Caco-2 (cell line): Measurements from ENCODE around the gene SIK3. TPM values are rescaled to one million over a fixed set of nuclear protein-coding genes. Genes with fewer than 3 reads are reported as not detected.

Experiments used
- BruUV-seq: library from RNA; stranded (reverse); fragments of 400-500 nt; replicated peaks from 2 replicates; lab custom pipeline; 2021; lab: Mats Ljungman, UMichigan
- CTCF ChIA-PET: fragments of 300-600 bp; sonication (Branson Sonifier 250); formaldehyde crosslinking; loops from one replicate; lab custom pipeline; 2022; ENCODE audit warnings: antibody characterized with exemption; lab: Charles Lee
- POLR2A ChIA-PET: fragments of 300-600 bp; sonication (Branson Sonifier 250); formaldehyde crosslinking; loops from one replicate; lab custom pipeline; 2022; ENCODE audit warnings: antibody characterized with exemption; lab: Charles Lee
- DNase-seq, 2 experiments: peaks; one replicate each; pipeline versions ENCODE4 v3.0.0 to v3.0.0-alpha.2; 2020 to 2022
- H3K27me3 ChIP-seq: replicated peaks from 2 replicates; pipeline ENCODE4 v1.6.0; 2011; ENCODE audit warnings: low read length; ENCODE audit not compliant: control insufficient read depth, insufficient read depth
- H3K36me3 ChIP-seq: 2 replicates; pipeline ENCODE4 v1.5.1; 2011; ENCODE audit warnings: low read length; ENCODE audit not compliant: control insufficient read depth, insufficient read depth
- H3K4me1 ChIP-seq: fragments of 250-450 bp; sonication (Bioruptor Pico); 2 replicates; pipeline ENCODE4 v1.5.1; 2020; ENCODE audit warnings: mild to moderate bottlenecking
- H3K4me3 ChIP-seq: 2 replicates; pipeline ENCODE4 v1.5.1; 2011; ENCODE audit warnings: low read depth, mild to moderate bottlenecking, control low read depth, low read length
- H3K9me3 ChIP-seq: fragments of 250-450 bp; sonication (Bioruptor Pico); 2 replicates; pipeline ENCODE4 v1.5.1; 2020; ENCODE audit warnings: mild to moderate bottlenecking, moderate library complexity
- H3K27ac Mint-ChIP-seq: one replicate; pipeline ENCODE4 v1.8.0; 2022; ENCODE audit warnings: mixed read lengths; ENCODE audit not compliant: unreplicated experiment
- H3K27me3 Mint-ChIP-seq: one replicate; pipeline ENCODE4 v1.8.0; 2022; ENCODE audit warnings: mixed read lengths; ENCODE audit not compliant: insufficient read depth, unreplicated experiment
- H3K36me3 Mint-ChIP-seq: one replicate; pipeline ENCODE4 v1.8.0; 2022; ENCODE audit warnings: mild to moderate bottlenecking, mixed read lengths; ENCODE audit not compliant: insufficient read depth, unreplicated experiment
- H3K4me1 Mint-ChIP-seq: one replicate; pipeline ENCODE4 v1.8.0; 2022; ENCODE audit warnings: low read depth, mixed read lengths; ENCODE audit not compliant: unreplicated experiment
- H3K4me3 Mint-ChIP-seq: one replicate; pipeline ENCODE4 v1.8.0; 2022; ENCODE audit warnings: mild to moderate bottlenecking, moderate library complexity, mixed read lengths; ENCODE audit not compliant: unreplicated experiment
- H3K9me3 Mint-ChIP-seq: one replicate; pipeline ENCODE4 v1.8.0; 2022; ENCODE audit warnings: mixed read lengths; ENCODE audit not compliant: unreplicated experiment
- intact Hi-C: fragments of 100-400 bp; cut with micrococcal nuclease; formaldehyde crosslinking; loops from one replicate; pipeline ENCODE4 v1.10.0; 2022; ENCODE audit not compliant: unreplicated experiment
- total RNA-seq: library from RNA; stranded (reverse); gene quantifications from 2 replicates; pipeline ENCODE4 v1.2.3, GENCODE V29; 2022
- TF ChIP-seq, protein P1 (sequence below), 2 experiments: fragments of 200-600 bp in 1 of 2; IDR thresholded peaks; 1 replicate in 1 of 2; 2 replicates in 1 of 2; pipeline versions ENCODE4 v1.5.1 to v1.8.0; 2011 to 2022; ENCODE audit warnings: antibody characterized with exemption in 1 of 2, control low read depth in 1 of 2, inconsistent platforms in 1 of 2, low read depth in 1 of 2, low read length in 1 of 2, mild to moderate bottlenecking in 1 of 2, moderate library complexity in 1 of 2; ENCODE audit not compliant: insufficient read depth in 1 of 2, severe bottlenecking in 1 of 2, unreplicated experiment in 1 of 2

Gene SIK3
- total RNA-seq, 1 experiment from 2014 or later: 65.7 TPM

DNA sequence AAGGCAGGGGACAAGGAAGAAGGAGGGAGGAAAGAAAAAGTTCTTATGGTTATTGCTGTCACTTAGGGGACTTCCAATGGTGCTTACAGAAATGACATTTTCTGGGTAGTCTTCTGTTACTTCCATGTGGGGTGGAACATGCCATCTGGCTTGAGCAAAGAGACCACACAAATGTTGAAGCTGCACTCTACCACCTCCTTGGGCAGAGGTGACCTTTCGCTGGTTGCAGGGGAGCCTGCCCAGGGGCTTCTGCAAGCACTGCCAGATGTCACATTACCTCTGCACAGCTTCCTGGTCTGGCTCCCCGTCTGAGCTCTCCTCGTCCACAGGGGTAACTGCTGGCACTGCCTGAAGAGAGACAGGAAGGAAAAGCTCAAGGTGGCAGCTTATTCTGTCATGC is 228.2 kb downstream of the SIK3 start:
- Histone ChIP-seq H3K4me1 (peaks cover 18% of the 10 kb centered on the region), H3K36me3 (peaks cover 6% of the 10 kb centered on the region), H3K4me3 (no peak overlapping the region), H3K9me3 (no peaks in the 10 kb centered on the region), H3K27me3 (no peaks in the 10 kb centered on the region)
- Mint-ChIP-seq H3K27me3 (no peaks in the 10 kb centered on the region), H3K27ac (no peak overlapping the region), H3K4me3 (no peak overlapping the region), H3K4me1 (peaks cover 12% of the 10 kb centered on the region), H3K36me3 (peaks cover 75% of the 10 kb centered on the region), H3K9me3 (no peaks in the 10 kb centered on the region)
- POLR2A ChIA-PET: no interaction called here
- no TSS peak for BruUV-seq
- CTCF ChIA-PET: interaction anchor here (0.6 kb wide), 1 partner anchor 196 kb away, joined by 3 read pairs; no protein-coding TSS in a partner anchor
- intact Hi-C loops: loop anchor here (5.0 kb wide), 1 partner anchor 1008 kb away; no protein-coding TSS in a partner anchor
- DNase-seq: no peak
- TF ChIP-seq, protein P1, sequence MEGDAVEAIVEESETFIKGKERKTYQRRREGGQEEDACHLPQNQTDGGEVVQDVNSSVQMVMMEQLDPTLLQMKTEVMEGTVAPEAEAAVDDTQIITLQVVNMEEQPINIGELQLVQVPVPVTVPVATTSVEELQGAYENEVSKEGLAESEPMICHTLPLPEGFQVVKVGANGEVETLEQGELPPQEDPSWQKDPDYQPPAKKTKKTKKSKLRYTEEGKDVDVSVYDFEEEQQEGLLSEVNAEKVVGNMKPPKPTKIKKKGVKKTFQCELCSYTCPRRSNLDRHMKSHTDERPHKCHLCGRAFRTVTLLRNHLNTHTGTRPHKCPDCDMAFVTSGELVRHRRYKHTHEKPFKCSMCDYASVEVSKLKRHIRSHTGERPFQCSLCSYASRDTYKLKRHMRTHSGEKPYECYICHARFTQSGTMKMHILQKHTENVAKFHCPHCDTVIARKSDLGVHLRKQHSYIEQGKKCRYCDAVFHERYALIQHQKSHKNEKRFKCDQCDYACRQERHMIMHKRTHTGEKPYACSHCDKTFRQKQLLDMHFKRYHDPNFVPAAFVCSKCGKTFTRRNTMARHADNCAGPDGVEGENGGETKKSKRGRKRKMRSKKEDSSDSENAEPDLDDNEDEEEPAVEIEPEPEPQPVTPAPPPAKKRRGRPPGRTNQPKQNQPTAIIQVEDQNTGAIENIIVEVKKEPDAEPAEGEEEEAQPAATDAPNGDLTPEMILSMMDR (IDR thresholded peaks at IDR 0.05; ENCODE audit: insufficient read depth in 1 of 2, low read depth in 1 of 2, low read length in 1 of 2, severe bottlenecking in 1 of 2, unreplicated experiment in 1 of 2): no peak

DNA sequence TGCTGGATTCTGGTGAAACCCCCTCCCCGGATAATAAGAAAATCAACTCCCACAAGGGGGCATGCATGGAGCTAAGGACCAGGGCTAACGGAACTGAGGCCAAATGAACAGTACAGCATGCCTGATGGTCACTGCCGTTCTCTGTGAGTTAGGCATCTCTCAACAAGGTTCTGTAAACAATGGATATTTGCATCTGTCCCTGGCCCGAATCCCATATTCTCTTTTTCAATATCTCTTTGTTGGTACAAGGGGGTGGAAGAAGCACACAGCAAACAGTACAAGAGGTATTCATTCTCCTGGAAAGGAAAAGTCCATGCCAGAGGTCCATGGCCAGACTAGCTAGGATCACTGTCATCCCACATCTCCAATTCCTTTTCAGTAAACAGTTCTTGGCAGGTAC is 228.6 kb downstream of the SIK3 start:
- DNase-seq: no peak
- Mint-ChIP-seq H3K27ac (no peak overlapping the region), H3K9me3 (no peaks in the 10 kb centered on the region), H3K36me3 (peaks cover 71% of the 10 kb centered on the region), H3K27me3 (no peaks in the 10 kb centered on the region), H3K4me1 (peaks cover 7% of the 10 kb centered on the region), H3K4me3 (no peak overlapping the region)
- no peaks in the 10 kb centered on the region for H3K9me3 ChIP-seq
- peaks cover 18% of the 10 kb centered on the region for H3K4me1 ChIP-seq
- TF ChIP-seq, protein P1 (IDR thresholded peaks at IDR 0.05; ENCODE audit: insufficient read depth in 1 of 2, low read depth in 1 of 2, low read length in 1 of 2, severe bottlenecking in 1 of 2, unreplicated experiment in 1 of 2): peak in 1 of 2 experiments; percentile 19
- intact Hi-C loops: loop anchor here (5.0 kb wide), 1 partner anchor 1007 kb away; no protein-coding TSS in a partner anchor
- no peaks in the 10 kb centered on the region for H3K27me3 ChIP-seq
- H3K4me3 ChIP-seq: no peak overlapping the region
- ChIA-PET CTCF (interaction anchor here (0.9 to 1.1 kb wide), 2 partner anchors 230 to 236 kb away, joined by 3 to 5 read pairs; no protein-coding TSS in a partner anchor), POLR2A (no interaction called here)
- H3K36me3 ChIP-seq: peaks cover 4% of the 10 kb centered on the region; the same call in 1 of the 2 replicates
- no TSS peak for BruUV-seq

DNA sequence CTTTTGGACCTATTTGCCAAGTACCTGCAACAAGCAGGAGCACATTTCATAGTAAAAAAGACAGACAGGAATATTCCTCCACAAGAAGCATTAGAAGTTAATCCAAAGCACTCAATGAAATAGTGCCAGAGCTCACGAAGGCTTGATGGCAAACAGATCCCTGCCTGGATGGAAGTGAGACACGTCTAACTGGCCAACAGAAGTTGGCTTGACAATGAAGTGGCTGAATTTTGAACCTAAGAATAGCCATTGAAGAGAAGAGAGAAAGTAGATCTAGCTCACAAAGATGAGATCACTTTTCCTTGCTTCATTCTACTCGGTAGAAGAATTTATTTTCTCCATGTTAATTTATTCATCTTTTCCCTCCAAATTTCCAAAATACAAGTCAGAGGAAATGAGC is 230.2 kb downstream of the SIK3 start:
- Mint-ChIP-seq H3K27me3 (no peaks in the 10 kb centered on the region), H3K4me3 (no peak overlapping the region), H3K9me3 (no peaks in the 10 kb centered on the region), H3K36me3 (peaks cover 61% of the 10 kb centered on the region), H3K4me1 (no peaks in the 10 kb centered on the region), H3K27ac (no peak overlapping the region)
- Histone ChIP-seq H3K4me3 (no peak overlapping the region), H3K4me1 (peaks cover 5% of the 10 kb centered on the region; the same call in 1 of the 2 replicates), H3K27me3 (no peaks in the 10 kb centered on the region), H3K36me3 (peaks cover 8% of the 10 kb centered on the region; the same call in 1 of the 2 replicates), H3K9me3 (no peaks in the 10 kb centered on the region)
- no peak for DNase-seq
- no TSS peak for BruUV-seq
- intact Hi-C loops: no loop called here
- ChIA-PET CTCF (interaction anchor here (1.3 kb wide), 1 partner anchor 77 kb away, joined by 4 read pairs; the partner anchor contains the start of gene APOA5), POLR2A (no interaction called here)
- TF ChIP-seq, protein P1 (IDR thresholded peaks at IDR 0.05; ENCODE audit: insufficient read depth in 1 of 2, low read depth in 1 of 2, low read length in 1 of 2, severe bottlenecking in 1 of 2, unreplicated experiment in 1 of 2): no peak
